ENCODE data around the gene RAB31. TPM values are rescaled to one million over a fixed set of nuclear protein-coding genes. Genes with fewer than 3 reads are reported as not detected.
A peak's percentile ranks its signal among the peaks of the same experiment; 100 is the strongest.

RAB31 gene
- total and polyA plus RNA-seq, 5 donors from 2014 or later, result 0.78 to 5.8 (median 1.3) TPM

DNA sequence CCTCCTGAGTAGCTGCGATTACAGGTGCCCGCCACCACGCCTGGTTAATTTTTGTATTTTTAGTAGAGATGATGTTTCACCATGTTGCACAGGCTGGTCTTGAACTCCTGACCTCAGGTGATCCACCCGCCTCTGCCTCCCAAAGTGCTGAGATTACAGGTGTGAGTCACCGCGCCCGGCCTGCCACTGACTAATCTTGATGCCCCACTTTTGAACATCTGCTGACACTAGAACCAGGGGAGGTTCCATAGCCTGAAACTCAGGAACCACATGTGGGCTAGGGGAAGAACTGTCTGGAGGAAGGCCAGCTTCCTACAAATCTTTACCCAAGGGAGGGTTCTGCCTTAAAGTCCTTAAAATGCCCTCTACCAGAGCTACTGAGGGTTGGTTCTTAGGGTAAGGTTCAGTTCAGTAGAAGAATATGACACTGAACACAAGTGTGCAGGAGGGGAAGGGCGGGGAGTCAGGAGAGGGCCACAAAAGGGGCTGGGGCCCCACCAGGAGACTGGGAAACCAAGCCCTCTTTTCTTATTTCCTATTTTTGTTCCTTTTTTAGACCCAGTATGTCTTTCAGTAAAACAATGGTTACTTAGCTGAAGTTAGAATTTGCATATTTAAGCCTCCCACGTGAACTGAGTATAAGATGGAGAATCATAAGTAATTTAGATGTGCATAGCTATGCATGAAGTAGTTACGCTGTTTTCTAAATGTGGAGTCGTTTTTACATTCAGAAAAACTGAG lies 6.3 kb upstream of the RAB31 start:
- no peak overlapping the region for H3K27ac Mint-ChIP-seq
- H3K27me3 Mint-ChIP-seq, result peaks cover 54% of the 10 kb centered on the region
- Histone ChIP-seq H3K27me3 (ENCODE audit: control insufficient read depth, insufficient read depth, low read length) (peaks cover 13% of the 10 kb centered on the region), H3K27ac (ENCODE audit: insufficient read depth, low read length, poor library complexity, severe bottlenecking) (no peak overlapping the region), H3K36me3 (ENCODE audit: control insufficient read depth, insufficient read depth, low read length) (no peaks in the 10 kb centered on the region), H3K4me1 (ENCODE audit: control insufficient read depth, insufficient read depth, low read length, poor library complexity, severe bottlenecking) (no peaks in the 10 kb centered on the region), H3K9me3 (ENCODE audit: control insufficient read depth in 2 of 2, low read length in 2 of 2) (no peaks in the 10 kb centered on the region), H3K4me3 (ENCODE audit: low read depth, low read length) (no peak overlapping the region)
- no peak overlapping the region for H3K4me3 Mint-ChIP-seq
- DNase-seq (no peak), ATAC-seq (ENCODE audit: low read depth in 2 of 2) (no peak)
- H3K9me3 Mint-ChIP-seq, result peaks cover 0 to 3% (median 0%) of the 10 kb centered on the region in 7 donors
- peaks cover 0 to 2% (median 0%) of the 10 kb centered on the region in 4 donors for H3K4me1 Mint-ChIP-seq
- H3K36me3 Mint-ChIP-seq, result no peaks in the 10 kb centered on the region

DNA sequence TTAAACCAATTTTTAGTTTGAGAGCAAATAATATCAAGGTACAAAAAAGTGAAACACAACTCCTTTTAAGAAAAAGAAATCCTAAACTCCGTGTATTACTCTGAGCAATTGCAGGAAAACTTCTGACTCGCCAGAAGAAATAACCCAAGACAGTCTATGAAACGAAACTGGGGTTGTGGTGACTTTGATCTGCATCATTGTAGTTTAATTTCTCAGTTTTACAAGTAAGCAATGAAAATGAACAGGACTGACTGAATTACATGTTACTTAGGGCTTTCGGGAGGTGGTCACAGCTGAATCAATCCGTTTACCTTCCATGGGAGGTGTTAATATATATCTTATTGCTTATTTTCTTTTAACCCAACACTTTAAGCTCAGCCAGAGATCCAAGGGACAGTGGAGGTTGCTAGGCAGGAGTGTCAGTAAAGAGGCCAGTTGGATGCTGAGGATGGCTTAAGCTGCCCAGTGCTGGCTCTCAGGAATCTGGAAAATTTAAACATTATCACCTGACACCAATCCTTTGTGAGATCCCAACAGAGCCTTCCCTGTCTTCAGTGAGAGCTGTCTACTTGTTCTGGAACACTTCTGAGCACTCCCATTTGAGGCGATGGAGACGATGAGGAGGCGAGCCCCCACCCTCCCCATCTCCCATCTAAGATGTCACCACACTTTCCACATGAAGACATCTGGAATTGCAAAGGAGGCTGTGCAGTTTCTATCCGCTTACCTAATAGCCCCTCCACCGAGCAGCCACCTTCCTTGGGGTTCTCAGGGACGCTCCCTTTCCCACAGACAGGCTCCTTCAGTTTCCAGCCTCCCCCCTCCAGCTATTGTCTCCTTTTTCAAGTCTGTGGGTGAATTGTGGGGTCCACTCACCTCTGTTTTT lies 3.6 kb upstream of the RAB31 start:
- Mint-ChIP-seq H3K4me3 (no peak overlapping the region), H3K9me3 (peaks cover 0 to 3% (median 0%) of the 10 kb centered on the region in 7 donors), H3K36me3 (no peaks in the 10 kb centered on the region), H3K4me1 (peaks cover 0 to 14% (median 6%) of the 10 kb centered on the region in 4 donors), H3K27ac (no peak overlapping the region), H3K27me3 (peaks cover 67% of the 10 kb centered on the region)
- H3K4me3 ChIP-seq (ENCODE audit: low read depth, low read length), result no peak overlapping the region
- peaks cover 13% of the 10 kb centered on the region for H3K4me1 ChIP-seq (ENCODE audit: control insufficient read depth, insufficient read depth, low read length, poor library complexity, severe bottlenecking)
- no peaks in the 10 kb centered on the region for H3K36me3 ChIP-seq (ENCODE audit: control insufficient read depth, insufficient read depth, low read length)
- no peak overlapping the region for H3K27ac ChIP-seq (ENCODE audit: insufficient read depth, low read length, poor library complexity, severe bottlenecking)
- DNase-seq, result no peak
- no peak for ATAC-seq (ENCODE audit: low read depth in 2 of 2)
- peaks cover 19% of the 10 kb centered on the region for H3K27me3 ChIP-seq (ENCODE audit: control insufficient read depth, insufficient read depth, low read length)
- H3K9me3 ChIP-seq (ENCODE audit: control insufficient read depth in 2 of 2, low read length in 2 of 2), result no peaks in the 10 kb centered on the region

DNA sequence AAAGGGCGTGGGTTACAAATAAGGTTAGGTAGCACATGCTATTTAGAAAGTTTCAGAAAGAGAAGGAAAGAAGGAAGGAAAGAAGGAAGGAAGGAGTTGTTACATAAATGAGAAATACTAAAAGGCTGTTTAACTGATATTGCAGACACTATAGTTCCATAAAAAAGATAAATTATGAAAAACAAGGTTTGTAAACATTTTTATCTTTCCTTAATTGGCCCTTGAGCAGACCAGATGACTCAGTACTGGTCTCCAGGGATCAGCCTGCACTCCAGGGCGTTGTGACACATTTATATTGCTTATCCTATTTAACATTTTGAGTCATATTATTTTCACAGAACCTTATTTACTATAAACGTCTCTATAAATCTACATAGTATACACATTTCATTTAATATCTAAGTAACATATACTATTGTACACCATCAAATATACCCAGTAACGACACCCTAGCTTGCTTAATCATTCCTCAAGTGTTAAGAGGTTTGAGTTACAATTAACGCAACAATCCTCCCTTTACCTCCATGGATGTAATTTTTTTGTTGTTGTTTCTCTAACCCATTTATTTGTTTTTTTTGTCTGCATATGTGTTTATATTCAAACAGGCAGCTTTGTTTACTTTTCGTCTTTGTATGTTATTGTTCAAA lies 2.8 kb upstream of the RAB31 start:
- peaks cover 0 to 3% (median 0%) of the 10 kb centered on the region in 7 donors for H3K9me3 Mint-ChIP-seq
- H3K4me3 Mint-ChIP-seq, result no peak overlapping the region
- Histone ChIP-seq H3K36me3 (ENCODE audit: control insufficient read depth, insufficient read depth, low read length) (no peaks in the 10 kb centered on the region), H3K9me3 (ENCODE audit: control insufficient read depth in 2 of 2, low read length in 2 of 2) (no peaks in the 10 kb centered on the region), H3K27ac (ENCODE audit: insufficient read depth, low read length, poor library complexity, severe bottlenecking) (no peak overlapping the region), H3K27me3 (ENCODE audit: control insufficient read depth, insufficient read depth, low read length) (peaks cover 25% of the 10 kb centered on the region), H3K4me1 (ENCODE audit: control insufficient read depth, insufficient read depth, low read length, poor library complexity, severe bottlenecking) (peaks cover 15% of the 10 kb centered on the region), H3K4me3 (ENCODE audit: low read depth, low read length) (no peak overlapping the region)
- peaks cover 70% of the 10 kb centered on the region for H3K27me3 Mint-ChIP-seq
- DNase-seq (no peak), ATAC-seq (ENCODE audit: low read depth in 2 of 2) (no peak)
- no peak overlapping the region for H3K27ac Mint-ChIP-seq
- no peaks in the 10 kb centered on the region for H3K36me3 Mint-ChIP-seq
- peaks cover 0 to 22% (median 12%) of the 10 kb centered on the region in 4 donors for H3K4me1 Mint-ChIP-seq

DNA sequence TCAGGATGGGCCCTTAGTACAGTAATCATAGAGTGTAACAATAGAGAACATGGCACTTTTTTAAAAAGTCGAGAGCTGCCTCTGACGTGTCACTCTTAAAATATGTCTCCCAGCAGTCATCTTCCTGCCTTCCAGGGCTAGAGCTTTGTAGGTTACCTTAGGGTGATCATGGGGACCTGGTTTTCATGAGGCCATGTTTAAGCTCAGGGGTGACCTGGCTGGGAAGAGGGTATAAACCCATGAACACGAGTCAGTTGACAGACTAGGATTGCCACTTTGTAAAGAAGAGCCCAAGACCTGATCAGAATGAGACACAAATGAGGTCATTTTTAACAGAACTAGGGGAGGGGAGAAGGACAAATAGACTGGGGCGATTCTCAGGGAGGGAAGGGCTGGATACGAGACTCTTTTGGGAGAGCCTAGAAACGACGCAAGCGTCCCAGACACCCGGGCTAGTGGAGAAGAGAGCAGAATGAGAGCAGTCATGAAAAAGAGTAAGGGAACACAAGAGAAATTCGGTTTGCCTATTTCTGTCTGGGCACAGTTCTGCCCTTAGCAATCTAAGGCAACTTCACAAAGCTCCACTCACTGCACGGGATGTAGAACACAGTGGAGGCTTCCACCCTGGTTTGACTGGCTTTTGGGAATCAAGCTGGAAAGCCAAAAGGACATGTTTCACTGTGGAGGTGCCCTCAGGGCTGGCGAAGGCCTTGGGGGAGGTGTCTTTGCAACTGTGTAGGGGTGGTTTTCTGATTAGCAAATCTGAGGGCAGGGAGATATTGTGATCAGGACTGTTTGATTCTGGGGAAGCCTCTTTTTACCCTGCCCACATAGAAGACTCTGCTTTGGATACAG lies 1.8 kb upstream of the RAB31 start:
- peaks cover 73% of the 10 kb centered on the region for H3K27me3 Mint-ChIP-seq
- Histone ChIP-seq H3K9me3 (ENCODE audit: control insufficient read depth in 2 of 2, low read length in 2 of 2) (no peaks in the 10 kb centered on the region), H3K36me3 (ENCODE audit: control insufficient read depth, insufficient read depth, low read length) (no peaks in the 10 kb centered on the region), H3K4me1 (ENCODE audit: control insufficient read depth, insufficient read depth, low read length, poor library complexity, severe bottlenecking) (peaks cover 15% of the 10 kb centered on the region), H3K27ac (ENCODE audit: insufficient read depth, low read length, poor library complexity, severe bottlenecking) (no peak overlapping the region), H3K27me3 (ENCODE audit: control insufficient read depth, insufficient read depth, low read length) (peaks cover 27% of the 10 kb centered on the region), H3K4me3 (ENCODE audit: low read depth, low read length) (no peak overlapping the region)
- no peak for ATAC-seq (ENCODE audit: low read depth in 2 of 2)
- DNase-seq, result no peak
- peaks cover 0 to 3% (median 0%) of the 10 kb centered on the region in 7 donors for H3K9me3 Mint-ChIP-seq
- H3K4me1 Mint-ChIP-seq, result peaks cover 0 to 30% (median 17%) of the 10 kb centered on the region in 4 donors
- H3K36me3 Mint-ChIP-seq, result no peaks in the 10 kb centered on the region
- no peak overlapping the region for H3K27ac Mint-ChIP-seq
- peak overlapping the region in 2 of 4 donors; percentile 0 to 24 for H3K4me3 Mint-ChIP-seq

DNA sequence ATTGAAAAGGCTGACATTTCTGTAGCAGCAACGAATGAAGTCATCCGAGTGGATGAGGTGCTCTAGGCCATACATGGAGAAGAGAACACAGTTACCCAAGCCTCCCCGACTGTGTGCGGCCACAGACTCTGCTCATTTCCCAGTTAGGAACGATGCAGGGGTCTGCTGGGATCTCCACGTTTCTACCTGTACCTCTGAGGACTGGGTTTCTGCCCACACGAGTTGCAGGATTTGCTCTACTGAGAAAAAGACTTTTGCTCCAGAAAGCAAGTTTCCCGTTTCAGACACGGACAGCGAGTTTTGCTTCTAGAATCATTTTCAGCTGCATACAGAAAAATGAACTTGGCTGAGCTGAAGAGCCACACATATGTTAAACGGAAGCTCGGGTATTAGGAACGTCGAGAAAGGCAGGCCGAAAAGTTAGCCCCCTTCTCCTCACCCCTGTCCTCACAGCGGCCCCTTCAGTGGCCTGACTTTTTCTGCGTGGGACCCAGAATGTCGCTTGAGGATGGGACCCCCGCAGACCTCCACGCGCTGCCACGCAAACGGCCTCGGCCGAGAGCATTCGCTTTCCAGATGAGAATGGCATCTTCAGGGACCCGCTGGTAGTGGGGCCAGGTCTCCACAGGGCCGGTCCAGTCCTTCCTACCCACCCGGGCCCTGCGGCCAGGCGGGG lies 582 bp upstream of the RAB31 start:
- peaks cover 73% of the 10 kb centered on the region for H3K27me3 Mint-ChIP-seq
- Histone ChIP-seq H3K36me3 (ENCODE audit: control insufficient read depth, insufficient read depth, low read length) (no peaks in the 10 kb centered on the region), H3K27me3 (ENCODE audit: control insufficient read depth, insufficient read depth, low read length) (peaks cover 27% of the 10 kb centered on the region), H3K27ac (ENCODE audit: insufficient read depth, low read length, poor library complexity, severe bottlenecking) (no peak overlapping the region), H3K9me3 (ENCODE audit: control insufficient read depth in 2 of 2, low read length in 2 of 2) (no peaks in the 10 kb centered on the region), H3K4me1 (ENCODE audit: control insufficient read depth, insufficient read depth, low read length, poor library complexity, severe bottlenecking) (peaks cover 22% of the 10 kb centered on the region), H3K4me3 (ENCODE audit: low read depth, low read length) (no peak overlapping the region)
- ATAC-seq (ENCODE audit: low read depth in 2 of 2) (peak in 1 of 2 donors; percentile 23), DNase-seq (no peak)
- peaks cover 0 to 36% (median 22%) of the 10 kb centered on the region in 4 donors for H3K4me1 Mint-ChIP-seq
- H3K9me3 Mint-ChIP-seq, result peaks cover 0 to 9% (median 0%) of the 10 kb centered on the region in 7 donors
- peak overlapping the region; percentile 34 to 77 (median 60) for H3K4me3 Mint-ChIP-seq
- H3K27ac Mint-ChIP-seq, result no peak overlapping the region
- no peaks in the 10 kb centered on the region for H3K36me3 Mint-ChIP-seq

DNA sequence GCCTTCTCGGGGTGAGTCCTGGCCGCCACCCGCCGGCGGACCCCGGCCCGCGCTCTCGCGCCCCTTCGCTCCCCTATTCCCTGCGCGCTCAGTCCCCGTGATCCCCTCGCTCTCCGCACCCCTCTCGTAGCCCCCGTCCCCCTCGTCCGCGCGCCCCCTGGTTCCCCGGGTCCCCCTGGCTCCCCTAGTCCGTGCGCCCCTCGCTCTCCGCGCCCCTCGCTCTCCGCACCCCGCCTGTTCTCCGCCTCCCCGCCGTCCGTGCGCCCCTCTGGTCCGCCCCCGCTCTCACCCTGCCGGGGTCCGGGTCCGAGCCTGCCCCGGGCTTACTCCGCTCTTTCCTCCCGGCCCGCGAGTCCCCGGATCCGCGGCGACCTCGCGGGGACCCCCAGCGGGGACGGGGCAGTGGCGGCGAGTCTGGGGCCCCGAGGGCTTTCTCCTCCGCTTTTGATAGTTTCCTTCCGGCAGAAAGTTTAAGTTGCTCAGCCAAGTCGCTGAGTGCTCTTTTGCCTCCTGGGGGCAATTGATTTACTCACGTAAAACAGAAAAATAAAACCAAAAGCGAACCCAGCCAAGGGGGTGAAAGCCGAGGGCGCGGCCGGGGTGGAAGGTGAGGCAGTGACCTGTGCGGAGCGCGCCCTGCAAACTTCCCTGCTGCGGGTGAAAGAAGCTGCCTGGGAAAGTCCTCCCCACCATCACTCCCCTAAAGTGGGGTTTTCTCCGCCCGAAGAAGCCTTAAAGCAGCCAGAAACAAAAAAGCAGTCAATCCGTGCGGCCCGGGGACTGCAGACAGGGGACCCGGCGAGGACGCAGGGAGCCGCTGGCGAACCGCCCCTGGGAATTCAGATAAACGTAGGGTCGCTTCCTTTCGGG lies 568 bp downstream of the RAB31 start:
- H3K36me3 ChIP-seq (ENCODE audit: control insufficient read depth, insufficient read depth, low read length), result no peaks in the 10 kb centered on the region
- H3K4me1 ChIP-seq (ENCODE audit: control insufficient read depth, insufficient read depth, low read length, poor library complexity, severe bottlenecking), result peaks cover 22% of the 10 kb centered on the region
- H3K27ac ChIP-seq (ENCODE audit: insufficient read depth, low read length, poor library complexity, severe bottlenecking), result no peak overlapping the region
- H3K9me3 Mint-ChIP-seq, result peaks cover 0 to 9% (median 0%) of the 10 kb centered on the region in 7 donors
- peaks cover 32% of the 10 kb centered on the region for H3K27me3 ChIP-seq (ENCODE audit: control insufficient read depth, insufficient read depth, low read length)
- H3K27me3 Mint-ChIP-seq, result peaks cover 75% of the 10 kb centered on the region
- H3K27ac Mint-ChIP-seq, result no peak overlapping the region
- H3K4me1 Mint-ChIP-seq, result peaks cover 0 to 36% (median 22%) of the 10 kb centered on the region in 4 donors
- H3K4me3 Mint-ChIP-seq, result peak overlapping the region; percentile 46 to 91 (median 79)
- H3K9me3 ChIP-seq (ENCODE audit: control insufficient read depth in 2 of 2, low read length in 2 of 2), result no peaks in the 10 kb centered on the region
- no peaks in the 10 kb centered on the region for H3K36me3 Mint-ChIP-seq
- ATAC-seq (ENCODE audit: low read depth in 2 of 2) (no peak), DNase-seq (peak in 1 of 3 donors; percentile 47)
- no peak overlapping the region for H3K4me3 ChIP-seq (ENCODE audit: low read depth, low read length)
